HG03039 (cell line): ENCODE data around the gene HOXD3.

Experiments used
- ATAC-seq: cut with Tn5 transposase; IDR thresholded peaks from one replicate; pipeline ENCODE4 v1.9.1; 2021; ENCODE audit warnings: mild to moderate bottlenecking, moderate library complexity; ENCODE audit not compliant: unreplicated experiment

HOXD3 gene

GRCh38 chr2:176132205-176133171 is 24.6 kb upstream of the HOXD3 start:
- ATAC-seq = no peak

GRCh38 chr2:176133389-176133788 is 23.7 kb upstream of the HOXD3 start:
- ATAC-seq = no peak

- ATAC-seq = no peak
Observed at GRCh38 chr2:176134035-176134434, 23.1 kb upstream of the HOXD3 start.

- ATAC-seq = no peak
Observed at GRCh38 chr2:176135035-176135440, 22.1 kb upstream of the HOXD3 start.

GRCh38 chr2:176136374-176137251 is 20.5 kb upstream of the HOXD3 start:
- no peak for ATAC-seq

- no peak for ATAC-seq
Observed at GRCh38 chr2:176137252-176137580, 19.9 kb upstream of the HOXD3 start.

- no peak for ATAC-seq
Observed at GRCh38 chr2:176137906-176138305, 19.2 kb upstream of the HOXD3 start.

- ATAC-seq = no peak
Observed at GRCh38 chr2:176138526-176138922, 18.6 kb upstream of the HOXD3 start.

GRCh38 chr2:176138923-176139660 is 18.0 kb upstream of the HOXD3 start:
- ATAC-seq = no peak

- ATAC-seq = no peak
Observed at GRCh38 chr2:176139661-176140512, 17.2 kb upstream of the HOXD3 start.

- ATAC-seq = peak; percentile 83
Observed at GRCh38 chr2:176140513-176141317, 16.4 kb upstream of the HOXD3 start.

- no peak for ATAC-seq
Observed at GRCh38 chr2:176142281-176142680, 14.8 kb upstream of the HOXD3 start.

GRCh38 chr2:176145085-176145969 is 11.8 kb upstream of the HOXD3 start:
- ATAC-seq = no peak

- no peak for ATAC-seq
Observed at GRCh38 chr2:176146101-176146500, 11.0 kb upstream of the HOXD3 start.

GRCh38 chr2:176146645-176147044 is 10.5 kb upstream of the HOXD3 start:
- ATAC-seq = no peak

GRCh38 chr2:176147210-176147799 is 9.8 kb upstream of the HOXD3 start:
- ATAC-seq = no peak

- no peak for ATAC-seq
Observed at GRCh38 chr2:176147800-176148496, 9.2 kb upstream of the HOXD3 start.
